SK-N-SH (cell line): ENCODE results near the gene CNTD1. TPM values are rescaled to one million over a fixed set of nuclear protein-coding genes. Genes with fewer than 3 reads are reported as not detected.
A peak's percentile ranks its signal among the peaks of the same experiment; 100 is the strongest.

Experiments
- CTCF ChIA-PET: fragments of 300-600, 350-600 bp; formaldehyde crosslinking; extraction: SDS; loops from one replicate; lab custom pipeline; 2021; lab: Yijun Ruan, JAX
- POLR2A ChIA-PET: fragments of 350-600 bp; sonication (Branson Sonifier 250); formaldehyde crosslinking; extraction: SDS; loops from one replicate; lab custom pipeline; 2020; ENCODE audit warnings: antibody characterized with exemption, inconsistent platforms; lab: Yijun Ruan, JAX
- DNase-seq: peaks from one replicate; pipeline ENCODE4 v3.0.0; 2012
- H2AFZ ChIP-seq: fragments of 200-600 bp; sonication (generic); 2 replicates; pipeline ENCODE4 v1.8.1; 2016; ENCODE audit warnings: antibody characterized with exemption, mild to moderate bottlenecking, low read depth
- H3F3A ChIP-seq: fragments of 200-600 bp; sonication (generic); replicated peaks from 2 replicates; pipeline ENCODE3; 2016; ENCODE audit warnings: antibody characterized with exemption, mild to moderate bottlenecking; ENCODE audit not compliant: insufficient read depth
- H3K27ac ChIP-seq, 2 experiments: fragments of 200-500 bp in 1 of 2; fragments of 200-600 bp in 1 of 2; sonication (Bioruptor generic) in 1 of 2; sonication (generic), shearing (Covaris generic) in 1 of 2; 2 replicates each; pipeline versions ENCODE4 v1.5.1 to v1.6.1; 2014 to 2016; ENCODE audit warnings: low read depth in 2 of 2, inconsistent platforms in 1 of 2, low read length in 1 of 2, mild to moderate bottlenecking in 1 of 2, mixed read lengths in 1 of 2
- H3K27me3 ChIP-seq: fragments of 200-600 bp; sonication (generic), shearing (Covaris generic); 2 replicates; pipeline ENCODE4 v1.6.1; 2016; ENCODE audit warnings: mixed run types; ENCODE audit not compliant: insufficient read depth
- H3K36me3 ChIP-seq, 2 experiments: fragments of 200-500 bp in 1 of 2; fragments of 200-600 bp in 1 of 2; sonication (Bioruptor generic) in 1 of 2; sonication (generic) in 1 of 2; replicated peaks in 1 of 2; 2 replicates each; pipeline versions ENCODE3 to v1.5.1; 2014 to 2016; ENCODE audit warnings: low read length in 1 of 2, mild to moderate bottlenecking in 1 of 2; ENCODE audit not compliant: insufficient read depth in 2 of 2, control insufficient read depth in 1 of 2
- H3K4me1 ChIP-seq, 2 experiments: fragments of 200-500 bp in 1 of 2; fragments of 200-600 bp in 1 of 2; sonication (Bioruptor generic) in 1 of 2; sonication (generic), shearing (Covaris generic) in 1 of 2; 2 replicates each; pipeline versions ENCODE4 v1.5.1 to v1.6.1; 2014 to 2016; ENCODE audit warnings: low read depth in 1 of 2, low read length in 1 of 2, mixed run types in 1 of 2; ENCODE audit not compliant: insufficient read depth in 2 of 2, control insufficient read depth in 1 of 2
- H3K4me2 ChIP-seq: fragments of 200-600 bp; sonication (generic), shearing (Covaris generic); 2 replicates; pipeline ENCODE4 v1.6.1; 2017; ENCODE audit warnings: mixed run types
- H3K4me3 ChIP-seq, 2 experiments: fragments of 200-500 bp in 1 of 2; fragments of 200-600 bp in 1 of 2; sonication (Bioruptor generic) in 1 of 2; sonication (generic), shearing (Covaris generic) in 1 of 2; 2 replicates each; pipeline versions ENCODE4 v1.5.1 to v1.8.1; 2014 to 2016; ENCODE audit warnings: low read depth in 2 of 2, inconsistent platforms in 1 of 2, low read length in 1 of 2, mild to moderate bottlenecking in 1 of 2, mixed read lengths in 1 of 2, moderate library complexity in 1 of 2
- H3K79me2 ChIP-seq: fragments of 200-600 bp; sonication (generic); 2 replicates; pipeline ENCODE4 v1.8.1; 2017; ENCODE audit warnings: mild to moderate bottlenecking; ENCODE audit not compliant: insufficient read depth
- H3K9ac ChIP-seq: fragments of 200-600 bp; sonication (generic); 2 replicates; pipeline ENCODE4 v1.6.1; 2017; ENCODE audit warnings: mixed run types
- H3K9me2 ChIP-seq: fragments of 200-600 bp; sonication (generic); 2 replicates; pipeline ENCODE4 v1.6.1; 2017; ENCODE audit warnings: mixed run types
- H3K9me3 ChIP-seq: fragments of 200-600 bp; sonication (generic); 2 replicates; pipeline ENCODE4 v1.6.1; 2017; ENCODE audit warnings: mixed run types, mild to moderate bottlenecking, moderate library complexity
- H4K20me1 ChIP-seq: fragments of 200-600 bp; sonication (generic); 2 replicates; pipeline ENCODE4 v1.6.1; 2017; ENCODE audit warnings: mild to moderate bottlenecking, mixed run types; ENCODE audit not compliant: insufficient read depth
- CHD2 ChIP-seq: fragments of 150-350 bp; IDR thresholded peaks from 2 replicates; pipeline ENCODE4 v1.6.1; 2018; ENCODE audit warnings: low read length; ENCODE audit not compliant: partially characterized antibody
- ELF1 ChIP-seq: IDR thresholded peaks from 2 replicates; pipeline ENCODE4 v1.4.0; 2012
- FOXJ3 ChIP-seq: sonication (generic); formaldehyde crosslinking; IDR thresholded peaks from 2 replicates; pipeline ENCODE4 v1.5.1; 2020; ENCODE audit warnings: mild to moderate bottlenecking, missing genetic modification reagents
- FOXM1 ChIP-seq: IDR thresholded peaks from 2 replicates; pipeline ENCODE4 v1.4.0; 2012; ENCODE audit warnings: low read depth, mild to moderate bottlenecking
- GABPA ChIP-seq: IDR thresholded peaks from 2 replicates; pipeline ENCODE4 v1.4.0; 2012; ENCODE audit warnings: low read depth, mild to moderate bottlenecking
- JUND ChIP-seq: IDR thresholded peaks from 2 replicates; pipeline ENCODE4 v1.4.0; 2012
- MEF2A ChIP-seq: IDR thresholded peaks from 2 replicates; pipeline ENCODE4 v1.4.0; 2012; ENCODE audit warnings: low read depth, borderline replicate concordance
- NRF1 ChIP-seq: IDR thresholded peaks from 2 replicates; pipeline ENCODE4 v1.6.1; 2012; ENCODE audit warnings: low read depth, mild to moderate bottlenecking, low read length
- RXRA ChIP-seq: IDR thresholded peaks from 2 replicates; pipeline ENCODE4 v1.4.0; 2012; ENCODE audit warnings: low read depth, mild to moderate bottlenecking, borderline replicate concordance
- SIN3A ChIP-seq: IDR thresholded peaks from 2 replicates; pipeline ENCODE4 v1.6.1; 2012; ENCODE audit warnings: low read depth, mild to moderate bottlenecking, low read length, moderate library complexity, borderline replicate concordance
- SMC3 ChIP-seq: IDR thresholded peaks from 2 replicates; pipeline ENCODE4 v1.6.1; 2012; ENCODE audit warnings: low read depth, low read length, improper control_type of control experiment
- TCF12 ChIP-seq: IDR thresholded peaks from 2 replicates; pipeline ENCODE4 v1.4.0; 2012
- TEAD4 ChIP-seq: IDR thresholded peaks from 2 replicates; pipeline ENCODE4 v1.4.0; 2012; ENCODE audit warnings: mild to moderate bottlenecking, borderline replicate concordance; ENCODE audit not compliant: insufficient read depth
- YY1 ChIP-seq: IDR thresholded peaks from 2 replicates; pipeline ENCODE4 v1.4.0; 2012; ENCODE audit warnings: low read depth, mild to moderate bottlenecking
- WGBS: methylation state at CpG from one replicate; pipeline ENCODE4 v1.1.6; 2017; ENCODE audit warnings: low lambda C conversion rate; 5-methylcytosine and 5-hydroxymethylcytosine counted together
- polyA plus RNA-seq, 3 experiments: library from polyadenylated mRNA; depleted of rRNA; stranded (reverse); fragments of >200 nt; gene quantifications; 2 replicates each; pipeline ENCODE4 v1.2.3, GENCODE V29; 2012
- TF ChIP-seq, protein P1 (sequence below): IDR thresholded peaks from 2 replicates; pipeline ENCODE4; 2012
- TF ChIP-seq, protein P2 (sequence below): fragments of 150-350 bp; IDR thresholded peaks from 2 replicates; pipeline ENCODE4 v1.6.1; 2017; ENCODE audit warnings: antibody characterized with exemption, low read length, low read depth, borderline replicate concordance
- TF ChIP-seq, protein P3 (sequence below): IDR thresholded peaks from 2 replicates; pipeline ENCODE4 v1.4.0; 2012; ENCODE audit warnings: low read depth
- TF ChIP-seq, protein P4 (sequence below): IDR thresholded peaks from 2 replicates; pipeline ENCODE4 v1.6.1; 2012; ENCODE audit warnings: mild to moderate bottlenecking, low read depth, low read length, moderate library complexity

Gene CNTD1
- polyA plus RNA-seq, 1 of the 3 experiments (the other 2 are of a cell fraction), result not detected

DNA sequence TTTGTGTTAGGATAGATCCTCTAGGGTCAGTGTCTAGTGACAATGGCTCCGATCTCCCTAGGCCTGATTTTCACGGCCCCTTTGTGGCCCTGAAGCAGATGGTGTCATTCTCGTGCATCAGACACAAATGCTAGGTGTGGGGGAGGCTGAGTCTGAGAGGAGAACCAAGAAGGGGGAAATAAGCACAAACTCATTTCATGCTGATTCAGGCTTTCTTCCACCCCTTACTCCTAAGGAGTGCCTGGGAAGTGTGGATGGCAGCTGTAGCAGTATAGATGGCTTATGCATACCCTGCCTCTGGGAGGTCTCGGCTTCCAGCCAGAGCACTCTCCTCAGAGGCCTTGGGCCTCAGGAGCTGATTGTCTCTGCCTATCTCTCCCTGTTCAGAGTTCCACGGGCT, 20.1 kb upstream of the CNTD1 start:
- no peak overlapping the region for H3K27ac ChIP-seq
- DNase-seq, result no peak
- ChIA-PET CTCF (interaction anchor here (0.5 to 3.7 kb wide), 2 partner anchors 16 to 196 kb away, joined by 4 to 18 read pairs; no protein-coding TSS in a partner anchor), POLR2A (no interaction called here)
- no peak overlapping the region for H3K4me2 ChIP-seq
- peaks cover 53% of the 10 kb centered on the region for H3K79me2 ChIP-seq
- peaks cover 18 to 25% of the 10 kb centered on the region in 2 experiments; a peak in 3 of 4 replicates for H3K4me1 ChIP-seq
- H3K9me2 ChIP-seq, result no peaks in the 10 kb centered on the region
- no peak for TF ChIP-seq NRF1
- no peak for TF ChIP-seq MEF2A
- TF ChIP-seq, protein P1, sequence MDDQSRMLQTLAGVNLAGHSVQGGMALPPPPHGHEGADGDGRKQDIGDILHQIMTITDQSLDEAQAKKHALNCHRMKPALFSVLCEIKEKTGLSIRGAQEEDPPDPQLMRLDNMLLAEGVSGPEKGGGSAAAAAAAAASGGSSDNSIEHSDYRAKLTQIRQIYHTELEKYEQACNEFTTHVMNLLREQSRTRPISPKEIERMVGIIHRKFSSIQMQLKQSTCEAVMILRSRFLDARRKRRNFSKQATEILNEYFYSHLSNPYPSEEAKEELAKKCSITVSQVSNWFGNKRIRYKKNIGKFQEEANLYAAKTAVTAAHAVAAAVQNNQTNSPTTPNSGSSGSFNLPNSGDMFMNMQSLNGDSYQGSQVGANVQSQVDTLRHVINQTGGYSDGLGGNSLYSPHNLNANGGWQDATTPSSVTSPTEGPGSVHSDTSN, result no peak
- TF ChIP-seq FOXM1, result no peak
- TF ChIP-seq SMC3, result no peak
- TF ChIP-seq ELF1, result no peak
- TF ChIP-seq SIN3A, result no peak
- TF ChIP-seq TCF12, result no peak
- TF ChIP-seq, all 33 proteins: peak for 0
- Histone ChIP-seq H3F3A (peaks cover 31% of the 10 kb centered on the region), H3K4me3 (no peak overlapping the region), H3K9ac (no peak overlapping the region), H2AFZ (no peak overlapping the region), H4K20me1 (no peaks in the 10 kb centered on the region), H3K27me3 (no peaks in the 10 kb centered on the region), H3K9me3 (no peaks in the 10 kb centered on the region), H3K36me3 (peaks cover 19 to 44% of the 10 kb centered on the region in 2 experiments)
- 100% methylated on average over 2 of the region's 5 CpGs for WGBS

DNA sequence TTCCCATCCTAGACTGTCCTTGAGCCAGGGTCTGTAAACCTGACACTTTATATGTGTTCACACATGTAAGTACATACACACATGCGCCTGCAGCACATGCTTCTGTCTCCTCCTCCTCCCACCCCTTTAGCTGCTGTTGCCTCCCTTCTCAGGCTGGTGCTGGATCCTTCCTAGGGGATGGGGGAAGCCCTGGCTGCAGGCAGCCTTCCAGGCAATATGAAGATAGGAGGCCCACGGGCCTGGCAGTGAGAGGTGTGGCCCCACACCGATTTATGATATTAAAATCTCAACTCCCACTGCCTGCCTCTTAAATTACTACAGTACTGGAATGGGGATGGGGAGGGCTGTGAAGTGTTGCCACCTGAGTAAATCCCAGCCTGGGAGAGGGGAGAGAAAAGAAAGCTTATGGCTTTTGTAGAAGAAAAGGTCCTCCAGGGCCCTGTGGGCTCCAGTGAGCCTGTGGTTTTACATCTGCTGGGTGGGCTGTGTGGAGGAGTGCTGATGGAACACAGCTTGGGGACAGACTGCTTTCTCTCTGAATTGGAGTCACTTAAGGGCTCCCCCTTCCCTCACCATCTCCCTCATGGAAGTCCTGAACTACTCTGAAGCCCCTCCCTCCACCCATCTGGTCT, 19.2 kb upstream of the CNTD1 start:
- Histone ChIP-seq H3K4me3 (no peak overlapping the region; a peak in 1 of 4 replicates), H3F3A (peaks cover 22% of the 10 kb centered on the region), H3K27ac (no peak overlapping the region), H3K9ac (no peak overlapping the region), H3K79me2 (peaks cover 53% of the 10 kb centered on the region), H3K27me3 (no peaks in the 10 kb centered on the region), H3K4me2 (peak overlapping the region; percentile 98), H3K9me2 (no peaks in the 10 kb centered on the region), H2AFZ (no peak overlapping the region), H3K4me1 (peaks cover 14 to 24% of the 10 kb centered on the region in 2 experiments; a peak in 3 of 4 replicates), H3K36me3 (peaks cover 23 to 44% of the 10 kb centered on the region in 2 experiments), H3K9me3 (no peaks in the 10 kb centered on the region), H4K20me1 (no peaks in the 10 kb centered on the region)
- no peak for DNase-seq
- ChIA-PET POLR2A (no interaction called here), CTCF (interaction anchor here (1.0 to 3.7 kb wide), 2 partner anchors 16 kb away, joined by 4 to 18 read pairs; no protein-coding TSS in a partner anchor)
- no peak for TF ChIP-seq TCF12
- TF ChIP-seq, protein P2, sequence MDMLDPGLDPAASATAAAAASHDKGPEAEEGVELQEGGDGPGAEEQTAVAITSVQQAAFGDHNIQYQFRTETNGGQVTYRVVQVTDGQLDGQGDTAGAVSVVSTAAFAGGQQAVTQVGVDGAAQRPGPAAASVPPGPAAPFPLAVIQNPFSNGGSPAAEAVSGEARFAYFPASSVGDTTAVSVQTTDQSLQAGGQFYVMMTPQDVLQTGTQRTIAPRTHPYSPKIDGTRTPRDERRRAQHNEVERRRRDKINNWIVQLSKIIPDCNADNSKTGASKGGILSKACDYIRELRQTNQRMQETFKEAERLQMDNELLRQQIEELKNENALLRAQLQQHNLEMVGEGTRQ, result no peak
- TF ChIP-seq CHD2, result no peak
- TF ChIP-seq, protein P3, sequence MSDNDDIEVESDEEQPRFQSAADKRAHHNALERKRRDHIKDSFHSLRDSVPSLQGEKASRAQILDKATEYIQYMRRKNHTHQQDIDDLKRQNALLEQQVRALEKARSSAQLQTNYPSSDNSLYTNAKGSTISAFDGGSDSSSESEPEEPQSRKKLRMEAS, result no peak
- no peak for TF ChIP-seq FOXJ3 (CRISPR knock-in tag)
- no peak for TF ChIP-seq FOXM1
- TF ChIP-seq TEAD4, result no peak
- TF ChIP-seq, protein P4, sequence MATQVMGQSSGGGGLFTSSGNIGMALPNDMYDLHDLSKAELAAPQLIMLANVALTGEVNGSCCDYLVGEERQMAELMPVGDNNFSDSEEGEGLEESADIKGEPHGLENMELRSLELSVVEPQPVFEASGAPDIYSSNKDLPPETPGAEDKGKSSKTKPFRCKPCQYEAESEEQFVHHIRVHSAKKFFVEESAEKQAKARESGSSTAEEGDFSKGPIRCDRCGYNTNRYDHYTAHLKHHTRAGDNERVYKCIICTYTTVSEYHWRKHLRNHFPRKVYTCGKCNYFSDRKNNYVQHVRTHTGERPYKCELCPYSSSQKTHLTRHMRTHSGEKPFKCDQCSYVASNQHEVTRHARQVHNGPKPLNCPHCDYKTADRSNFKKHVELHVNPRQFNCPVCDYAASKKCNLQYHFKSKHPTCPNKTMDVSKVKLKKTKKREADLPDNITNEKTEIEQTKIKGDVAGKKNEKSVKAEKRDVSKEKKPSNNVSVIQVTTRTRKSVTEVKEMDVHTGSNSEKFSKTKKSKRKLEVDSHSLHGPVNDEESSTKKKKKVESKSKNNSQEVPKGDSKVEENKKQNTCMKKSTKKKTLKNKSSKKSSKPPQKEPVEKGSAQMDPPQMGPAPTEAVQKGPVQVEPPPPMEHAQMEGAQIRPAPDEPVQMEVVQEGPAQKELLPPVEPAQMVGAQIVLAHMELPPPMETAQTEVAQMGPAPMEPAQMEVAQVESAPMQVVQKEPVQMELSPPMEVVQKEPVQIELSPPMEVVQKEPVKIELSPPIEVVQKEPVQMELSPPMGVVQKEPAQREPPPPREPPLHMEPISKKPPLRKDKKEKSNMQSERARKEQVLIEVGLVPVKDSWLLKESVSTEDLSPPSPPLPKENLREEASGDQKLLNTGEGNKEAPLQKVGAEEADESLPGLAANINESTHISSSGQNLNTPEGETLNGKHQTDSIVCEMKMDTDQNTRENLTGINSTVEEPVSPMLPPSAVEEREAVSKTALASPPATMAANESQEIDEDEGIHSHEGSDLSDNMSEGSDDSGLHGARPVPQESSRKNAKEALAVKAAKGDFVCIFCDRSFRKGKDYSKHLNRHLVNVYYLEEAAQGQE, result no peak
- TF ChIP-seq YY1, result no peak
- TF ChIP-seq ELF1, result no peak
- no peak for TF ChIP-seq GABPA
- TF ChIP-seq SIN3A, result no peak
- no peak for TF ChIP-seq JUND
- no peak for TF ChIP-seq MEF2A
- TF ChIP-seq NRF1, result no peak
- no peak for TF ChIP-seq RXRA
- 81% methylated on average over 3 of the region's 3 CpGs for WGBS
